Progenitor cell of endocrine pancreas (in vitro differentiated cells): ENCODE data around the gene SLC35F3. TPM values are rescaled to one million over a fixed set of nuclear protein-coding genes. Genes with fewer than 3 reads are reported as not detected.

ENCODE experiments used
- DNase-seq: peaks from one replicate; pipeline ENCODE4 v3.0.0; 2021; ENCODE audit warnings: low spot score; ENCODE audit not compliant: unreplicated experiment
- H3K27ac Mint-ChIP-seq: 2 replicates; pipeline ENCODE4 v1.8.0; 2021; ENCODE audit warnings: mild to moderate bottlenecking, moderate library complexity, mixed read lengths
- H3K27me3 Mint-ChIP-seq: 2 replicates; pipeline ENCODE4 v1.8.0; 2021; ENCODE audit warnings: mixed read lengths
- H3K36me3 Mint-ChIP-seq: 2 replicates; pipeline ENCODE4 v1.8.0; 2022; ENCODE audit warnings: mixed read lengths; ENCODE audit not compliant: insufficient read depth
- H3K4me1 Mint-ChIP-seq: 2 replicates; pipeline ENCODE4 v1.8.0; 2021; ENCODE audit warnings: low read depth, mixed read lengths
- H3K4me3 Mint-ChIP-seq: 2 replicates; pipeline ENCODE4 v1.8.0; 2021; ENCODE audit warnings: low read depth, mild to moderate bottlenecking, moderate library complexity, mixed read lengths
- H3K9me3 Mint-ChIP-seq: 2 replicates; pipeline ENCODE4 v1.8.0; 2021; ENCODE audit warnings: low read depth, mixed read lengths
- total RNA-seq: library from RNA; stranded (reverse); gene quantifications from 2 replicates; pipeline ENCODE4 v1.2.1, GENCODE V29; 2021
- TF ChIP-seq, protein P1 (sequence below): fragments of 200-600 bp; sonication (generic); IDR thresholded peaks from one replicate; pipeline ENCODE4 v1.5.0; 2021; ENCODE audit warnings: antibody characterized with exemption, mild to moderate bottlenecking; ENCODE audit not compliant: unreplicated experiment

Gene SLC35F3
- total RNA-seq, 1 donor from 2014 or later, result 0.74 TPM

DNA sequence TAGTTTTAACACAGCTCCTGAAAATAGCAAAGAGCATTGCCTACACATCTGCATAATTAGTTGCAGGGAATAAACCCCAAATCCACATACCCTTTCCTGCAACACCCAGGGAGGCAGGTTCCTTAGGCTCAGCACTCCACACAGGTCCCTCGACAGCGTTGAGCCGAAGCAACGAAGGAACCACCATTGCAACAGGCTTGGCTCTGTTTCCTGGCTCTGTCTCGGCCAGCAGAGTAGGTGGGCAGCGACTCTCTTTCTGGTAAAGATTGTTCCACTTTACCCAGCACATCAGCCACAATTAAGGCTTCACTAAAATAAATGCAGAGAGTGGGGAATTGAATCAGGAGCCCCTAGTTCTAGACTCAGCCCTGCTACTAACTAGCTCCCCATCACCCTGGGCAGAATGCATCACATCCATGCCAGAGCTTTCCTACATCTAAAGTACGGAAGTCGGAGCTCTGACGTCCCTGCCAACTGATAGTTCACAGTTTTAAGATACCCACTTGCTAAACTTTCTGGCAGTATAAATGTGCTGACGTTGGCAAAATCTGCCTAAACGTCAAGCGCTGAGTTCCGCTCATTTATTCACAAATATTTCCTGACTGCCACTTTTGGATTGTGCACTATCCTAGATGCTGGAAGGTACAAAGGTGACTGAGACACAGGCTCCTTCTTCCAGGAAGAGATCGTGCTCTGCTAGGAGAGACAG, 389.8 kb downstream of the SLC35F3 start:
- H3K9me3 Mint-ChIP-seq, result peaks cover 12% of the 10 kb centered on the region
- TF ChIP-seq, protein P1, sequence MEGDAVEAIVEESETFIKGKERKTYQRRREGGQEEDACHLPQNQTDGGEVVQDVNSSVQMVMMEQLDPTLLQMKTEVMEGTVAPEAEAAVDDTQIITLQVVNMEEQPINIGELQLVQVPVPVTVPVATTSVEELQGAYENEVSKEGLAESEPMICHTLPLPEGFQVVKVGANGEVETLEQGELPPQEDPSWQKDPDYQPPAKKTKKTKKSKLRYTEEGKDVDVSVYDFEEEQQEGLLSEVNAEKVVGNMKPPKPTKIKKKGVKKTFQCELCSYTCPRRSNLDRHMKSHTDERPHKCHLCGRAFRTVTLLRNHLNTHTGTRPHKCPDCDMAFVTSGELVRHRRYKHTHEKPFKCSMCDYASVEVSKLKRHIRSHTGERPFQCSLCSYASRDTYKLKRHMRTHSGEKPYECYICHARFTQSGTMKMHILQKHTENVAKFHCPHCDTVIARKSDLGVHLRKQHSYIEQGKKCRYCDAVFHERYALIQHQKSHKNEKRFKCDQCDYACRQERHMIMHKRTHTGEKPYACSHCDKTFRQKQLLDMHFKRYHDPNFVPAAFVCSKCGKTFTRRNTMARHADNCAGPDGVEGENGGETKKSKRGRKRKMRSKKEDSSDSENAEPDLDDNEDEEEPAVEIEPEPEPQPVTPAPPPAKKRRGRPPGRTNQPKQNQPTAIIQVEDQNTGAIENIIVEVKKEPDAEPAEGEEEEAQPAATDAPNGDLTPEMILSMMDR, result no peak
- H3K27ac Mint-ChIP-seq, result no peak overlapping the region
- peaks cover 3% of the 10 kb centered on the region for H3K4me1 Mint-ChIP-seq
- DNase-seq, result no peak
- H3K36me3 Mint-ChIP-seq, result peaks cover 2% of the 10 kb centered on the region
- H3K4me3 Mint-ChIP-seq, result no peak overlapping the region
- H3K27me3 Mint-ChIP-seq, result peaks cover 4% of the 10 kb centered on the region

DNA sequence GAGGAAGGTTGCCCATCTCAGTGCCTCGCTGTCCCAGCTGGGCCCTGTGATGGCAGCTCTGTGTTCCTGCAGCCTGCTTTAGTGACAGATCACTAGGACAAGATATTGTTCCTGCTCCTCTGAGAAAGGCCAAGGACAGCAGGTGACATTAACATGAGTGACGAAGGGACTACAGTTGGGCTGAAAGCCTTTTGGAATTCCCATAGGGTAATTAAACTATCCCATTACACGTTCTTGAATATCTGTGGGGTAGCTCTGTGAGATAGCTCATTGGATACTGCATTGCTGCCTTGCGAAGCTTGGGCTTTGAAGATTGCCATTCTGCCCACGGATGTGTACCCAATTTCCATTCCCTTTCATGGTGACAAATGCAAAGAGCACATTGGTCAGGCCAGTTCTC, 390.6 kb downstream of the SLC35F3 start:
- Mint-ChIP-seq H3K4me1 (peaks cover 3% of the 10 kb centered on the region), H3K9me3 (peaks cover 4% of the 10 kb centered on the region), H3K4me3 (no peak overlapping the region), H3K27me3 (peaks cover 4% of the 10 kb centered on the region), H3K27ac (no peak overlapping the region), H3K36me3 (no peaks in the 10 kb centered on the region)
- TF ChIP-seq, protein P1, result no peak
- no peak for DNase-seq

DNA sequence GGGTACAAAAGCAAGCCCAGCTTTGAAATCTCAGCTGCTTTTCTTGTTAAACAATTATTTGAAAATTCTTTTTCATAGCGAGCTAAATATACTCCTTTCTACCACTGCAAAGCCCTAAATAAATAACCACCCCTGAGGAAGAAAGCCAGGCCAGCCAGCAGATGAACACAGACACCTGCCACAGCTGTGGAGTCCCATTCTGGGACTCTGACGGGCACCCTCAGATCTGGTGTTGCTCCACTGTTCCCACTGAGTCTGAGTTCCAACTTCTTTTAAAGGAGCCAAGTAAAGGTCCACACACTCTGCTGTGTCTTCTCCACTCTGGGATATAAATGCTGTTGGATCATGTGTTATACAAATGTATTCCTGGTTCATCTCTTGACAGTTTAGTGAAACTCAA, 391.1 kb downstream of the SLC35F3 start:
- Mint-ChIP-seq H3K27ac (no peak overlapping the region), H3K4me3 (no peak overlapping the region), H3K9me3 (peaks cover under 1% of the 10 kb centered on the region), H3K27me3 (peaks cover 4% of the 10 kb centered on the region), H3K4me1 (peaks cover 3% of the 10 kb centered on the region), H3K36me3 (no peaks in the 10 kb centered on the region)
- DNase-seq, result no peak
- TF ChIP-seq, protein P1, result no peak

DNA sequence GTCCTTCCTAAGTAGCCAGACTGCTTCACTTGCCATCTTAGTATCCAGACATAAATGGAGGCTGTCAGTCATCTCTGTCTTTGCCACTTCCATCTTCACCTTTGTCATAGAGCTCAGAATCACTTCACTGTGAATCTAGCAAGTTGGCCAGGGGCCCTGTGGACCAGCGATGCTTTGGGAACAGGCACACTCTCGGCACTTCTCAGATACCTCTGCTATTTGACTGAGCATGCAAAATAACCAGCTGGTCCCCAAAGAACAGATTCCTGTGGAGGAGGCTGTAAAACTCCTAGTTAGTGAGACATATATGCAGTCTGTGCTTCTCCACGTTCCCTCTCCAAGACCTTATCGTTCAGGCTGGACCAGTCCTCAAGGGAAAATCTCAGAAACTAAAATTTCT, 392.0 kb downstream of the SLC35F3 start:
- H3K4me3 Mint-ChIP-seq, result no peak overlapping the region
- peaks cover 4% of the 10 kb centered on the region for H3K27me3 Mint-ChIP-seq
- no peaks in the 10 kb centered on the region for H3K9me3 Mint-ChIP-seq
- no peaks in the 10 kb centered on the region for H3K36me3 Mint-ChIP-seq
- peaks cover 3% of the 10 kb centered on the region for H3K4me1 Mint-ChIP-seq
- TF ChIP-seq, protein P1, result no peak
- DNase-seq, result no peak
- H3K27ac Mint-ChIP-seq, result no peak overlapping the region

DNA sequence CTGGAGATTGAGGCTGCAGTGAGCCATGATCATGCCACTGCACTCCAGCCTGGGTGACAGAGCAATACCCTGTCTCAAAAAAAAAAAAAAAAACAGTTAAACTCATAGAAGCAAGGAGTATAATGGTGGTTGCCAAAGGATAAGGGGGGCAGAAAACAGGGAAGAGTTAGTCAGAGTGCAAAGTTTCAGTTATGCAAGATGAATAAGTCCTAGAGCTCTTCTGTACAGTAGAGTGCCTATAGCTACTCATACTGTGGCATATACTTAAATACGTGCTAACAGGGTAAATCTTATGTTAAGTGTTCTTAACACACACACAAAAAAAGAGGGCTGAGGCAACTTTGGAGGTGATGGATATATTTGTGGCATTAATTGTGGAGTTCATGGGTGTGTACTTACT, 393.2 kb downstream of the SLC35F3 start:
- H3K4me1 Mint-ChIP-seq, result peaks cover 3% of the 10 kb centered on the region

More for the DNA sequence above, 393.2 kb downstream of the SLC35F3 start:
- DNase-seq, result no peak
- no peaks in the 10 kb centered on the region for H3K9me3 Mint-ChIP-seq
- H3K36me3 Mint-ChIP-seq, result no peaks in the 10 kb centered on the region
- no peak overlapping the region for H3K27ac Mint-ChIP-seq
- TF ChIP-seq, protein P1, result no peak
- no peak overlapping the region for H3K4me3 Mint-ChIP-seq
- H3K27me3 Mint-ChIP-seq, result peaks cover 4% of the 10 kb centered on the region
